HepG2 (cell line): ENCODE data around the gene CPPED1. TPM values are rescaled to one million over a fixed set of nuclear protein-coding genes. Genes with fewer than 3 reads are reported as not detected.
A peak's percentile ranks its signal among the peaks of the same experiment; 100 is the strongest.

Experiments
- ARHGAP35 ChIP-seq: sonication (generic); formaldehyde crosslinking; IDR thresholded peaks from 2 replicates; pipeline ENCODE4 v1.9.0; 2022; ENCODE audit warnings: mild to moderate bottlenecking, inconsistent platforms, moderate library complexity, missing genetic modification reagents, borderline replicate concordance
- ARID2 ChIP-seq: sonication (generic); formaldehyde crosslinking; IDR thresholded peaks from 2 replicates; pipeline ENCODE4 v1.8.1; 2022; ENCODE audit warnings: mild to moderate bottlenecking, missing genetic modification reagents, borderline replicate concordance
- GLMP ChIP-seq: sonication (generic); formaldehyde crosslinking; IDR thresholded peaks from 2 replicates; pipeline ENCODE4 v1.9.0; 2021; ENCODE audit warnings: missing genetic modification reagents, mild to moderate bottlenecking, borderline replicate concordance
- HHEX ChIP-seq: IDR thresholded peaks from 2 replicates; pipeline ENCODE4 v1.6.1; 2016; ENCODE audit warnings: control low read depth
- HOXA5 ChIP-seq: sonication (generic); formaldehyde crosslinking; IDR thresholded peaks from 2 replicates; pipeline ENCODE4 v1.4.0; 2020; ENCODE audit warnings: missing genetic modification reagents
- KDM5B ChIP-seq: sonication (generic); formaldehyde crosslinking; IDR thresholded peaks from 2 replicates; pipeline ENCODE4 v1.4.0; 2020; ENCODE audit warnings: missing genetic modification reagents, mild to moderate bottlenecking, borderline replicate concordance
- NCOA1 ChIP-seq: sonication (generic); formaldehyde crosslinking; IDR thresholded peaks from 2 replicates; pipeline ENCODE4 v1.9.0; 2021; ENCODE audit warnings: missing genetic modification reagents
- POGZ ChIP-seq: sonication (generic); formaldehyde crosslinking; IDR thresholded peaks from 2 replicates; pipeline ENCODE4 v1.4.0; 2020; ENCODE audit warnings: mild to moderate bottlenecking, missing genetic modification reagents
- RBM22 ChIP-seq: fragments of 200-400 bp; formaldehyde crosslinking; optimal IDR thresholded peaks from 2 replicates; pipeline ENCODE3; 2017; ENCODE audit warnings: mild to moderate bottlenecking, low read length, moderate library complexity
- REXO4 ChIP-seq: sonication (generic); formaldehyde crosslinking; IDR thresholded peaks from 2 replicates; pipeline ENCODE4 v1.8.0; 2022; ENCODE audit warnings: missing genetic modification reagents, mild to moderate bottlenecking, borderline replicate concordance
- SIN3A ChIP-seq: IDR thresholded peaks from 2 replicates; pipeline ENCODE4 v1.6.1; 2011; ENCODE audit warnings: low read depth, mild to moderate bottlenecking, control low read depth, low read length, borderline replicate concordance
- SMAD9 ChIP-seq: sonication (generic); formaldehyde crosslinking; IDR thresholded peaks from 2 replicates; pipeline ENCODE4 v1.5.1; 2020; ENCODE audit warnings: mild to moderate bottlenecking, missing genetic modification reagents
- ZBTB20 ChIP-seq: sonication (generic); formaldehyde crosslinking; IDR thresholded peaks from 2 replicates; pipeline ENCODE4 v1.8.1; 2023; ENCODE audit warnings: missing genetic modification reagents, low read depth, mild to moderate bottlenecking, borderline replicate concordance
- ZEB1 ChIP-seq: IDR thresholded peaks from 2 replicates; pipeline ENCODE4 v1.6.1; 2012; ENCODE audit warnings: mild to moderate bottlenecking, low read depth, inconsistent platforms; ENCODE audit not compliant: insufficient replicate concordance
- ZFP41 ChIP-seq: sonication (generic); formaldehyde crosslinking; IDR thresholded peaks from 2 replicates; pipeline ENCODE4 v1.4.0; 2020; ENCODE audit warnings: mild to moderate bottlenecking, missing genetic modification reagents, borderline replicate concordance
- ZNF564 ChIP-seq: sonication (generic); formaldehyde crosslinking; IDR thresholded peaks from 2 replicates; pipeline ENCODE4 v1.8.1; 2023; ENCODE audit warnings: mild to moderate bottlenecking, missing genetic modification reagents
- ZNF576 ChIP-seq: sonication (generic); formaldehyde crosslinking; IDR thresholded peaks from 2 replicates; pipeline ENCODE4 v1.4.0; 2020; ENCODE audit warnings: mild to moderate bottlenecking, missing genetic modification reagents
- ZNF616 ChIP-seq: sonication (generic); formaldehyde crosslinking; IDR thresholded peaks from 2 replicates; pipeline ENCODE4 v1.5.0; 2020; ENCODE audit warnings: low read depth, mild to moderate bottlenecking, missing genetic modification reagents
- ZNF709 ChIP-seq: sonication (generic); formaldehyde crosslinking; IDR thresholded peaks from 2 replicates; pipeline ENCODE4 v1.5.0; 2020; ENCODE audit warnings: mild to moderate bottlenecking, missing genetic modification reagents
- ZNF720 ChIP-seq: sonication (generic); formaldehyde crosslinking; IDR thresholded peaks from 2 replicates; pipeline ENCODE4 v1.4.0; 2020; ENCODE audit warnings: missing genetic modification reagents
- ZNF740 ChIP-seq: sonication (generic); formaldehyde crosslinking; IDR thresholded peaks from 2 replicates; pipeline ENCODE4 v1.4.0; 2020; ENCODE audit warnings: missing genetic modification reagents
- polyA plus RNA-seq, 8 experiments: library from polyadenylated mRNA; depleted of rRNA in 3 of 8; stranded (reverse) in 7 of 8; unstranded in 1 of 8; fragments of >200 nt; fragmentation: Illumina TruSeq in 4 of 8; extraction: Trizol in 4 of 8; gene quantifications; 2 replicates each; pipeline versions ENCODE4 v1.2.1 to v1.2.3, GENCODE V29; 2011 to 2016; ENCODE audit warnings: low read depth in 4 of 8, missing spikeins in 1 of 8, mixed read lengths in 1 of 8; ENCODE audit not compliant: insufficient read depth in 1 of 8
- total RNA-seq, 5 experiments: library from RNA; depleted of rRNA; stranded (reverse); fragments of >200 nt; fragmentation: Illumina TruSeq; extraction: Trizol; gene quantifications; 2 replicates each; pipeline ENCODE4 v1.2.3, GENCODE V29; 2016; ENCODE audit warnings: low read depth in 1 of 5
- TF ChIP-seq, protein P1 (sequence below): sonication (generic); formaldehyde crosslinking; IDR thresholded peaks from 2 replicates; pipeline ENCODE4 v1.5.0; 2020; ENCODE audit warnings: missing genetic modification reagents, mild to moderate bottlenecking, borderline replicate concordance
- TF ChIP-seq, protein P2 (sequence below): sonication (generic); formaldehyde crosslinking; IDR thresholded peaks from 2 replicates; pipeline ENCODE4 v1.4.0; 2020; ENCODE audit warnings: missing genetic modification reagents, borderline replicate concordance
- TF ChIP-seq, protein P3 (sequence below): IDR thresholded peaks from 2 replicates; pipeline ENCODE4 v1.6.1; 2018; ENCODE audit warnings: missing genetic modification reagents, mild to moderate bottlenecking, missing compliant biosample characterization
- TF ChIP-seq, protein P4 (sequence below): sonication (generic); formaldehyde crosslinking; IDR thresholded peaks from 2 replicates; pipeline ENCODE4 v1.8.0; 2022; ENCODE audit warnings: missing genetic modification reagents, low read depth, mild to moderate bottlenecking, borderline replicate concordance

CPPED1 gene
- total and polyA plus RNA-seq, 2 of the 13 experiments (the other 11 are each of a cell fraction or from before 2014, with no cell fraction given): 66.6 to 71.3 TPM

DNA sequence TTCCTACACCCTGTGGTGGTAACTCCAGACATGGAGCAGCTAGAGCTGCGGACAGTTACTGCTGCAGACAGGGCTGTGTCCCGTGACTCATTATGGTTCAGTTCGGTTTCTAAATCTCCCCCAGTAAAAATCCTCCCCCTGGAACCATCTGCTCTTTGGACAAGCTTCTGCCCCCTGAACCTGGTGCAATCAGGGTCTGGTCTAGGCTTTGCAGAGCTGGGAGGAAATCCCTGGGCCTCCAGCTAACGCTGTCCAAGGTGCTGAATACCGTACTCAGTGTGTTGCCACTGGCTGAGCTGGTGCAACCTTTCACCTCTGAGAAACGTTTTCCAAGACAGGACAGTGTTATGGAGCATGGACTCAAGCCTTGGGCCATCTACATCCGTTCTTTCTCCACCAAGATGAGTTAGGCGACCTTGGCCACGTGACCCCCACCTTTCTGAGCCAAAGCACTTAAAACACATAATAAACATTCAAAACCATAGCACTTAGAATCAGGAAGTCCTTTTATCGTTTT, 142.0 kb downstream of the CPPED1 start (continued):
- TF ChIP-seq, protein P1, sequence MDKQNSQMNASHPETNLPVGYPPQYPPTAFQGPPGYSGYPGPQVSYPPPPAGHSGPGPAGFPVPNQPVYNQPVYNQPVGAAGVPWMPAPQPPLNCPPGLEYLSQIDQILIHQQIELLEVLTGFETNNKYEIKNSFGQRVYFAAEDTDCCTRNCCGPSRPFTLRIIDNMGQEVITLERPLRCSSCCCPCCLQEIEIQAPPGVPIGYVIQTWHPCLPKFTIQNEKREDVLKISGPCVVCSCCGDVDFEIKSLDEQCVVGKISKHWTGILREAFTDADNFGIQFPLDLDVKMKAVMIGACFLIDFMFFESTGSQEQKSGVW (CRISPR knock-in tag): peak; percentile 91; the same call in 1 of the 2 replicates
- TF ChIP-seq HOXA5 (CRISPR knock-in tag): peak; percentile 96
- TF ChIP-seq POGZ: peak; percentile 79
- peak; percentile 71; the same call in 1 of the 2 replicates for TF ChIP-seq ZNF564 (CRISPR knock-in tag)
- TF ChIP-seq SMAD9: no peak
- TF ChIP-seq NCOA1: peak; percentile 40; the same call in 1 of the 2 replicates
- TF ChIP-seq HHEX (CRISPR knock-in tag): no peak
- TF ChIP-seq ZNF576 (CRISPR knock-in tag): no peak
- peak; percentile 86; the same call in 1 of the 2 replicates for TF ChIP-seq ZNF616
- TF ChIP-seq GLMP (CRISPR knock-in tag): peak; percentile 92; the same call in 1 of the 2 replicates
- TF ChIP-seq ZBTB20 (CRISPR knock-in tag): peak; percentile 93; the same call in 1 of the 2 replicates
- peak; percentile 90 for TF ChIP-seq RBM22
- TF ChIP-seq ZFP41: peak; percentile 58; the same call in 1 of the 2 replicates
- 0 out of 2 replicates have a peak, but pooled peaks have one; percentile 74 for TF ChIP-seq ZNF720 (CRISPR knock-in tag)
- TF ChIP-seq ZNF709 (CRISPR knock-in tag): peak; percentile 96
- TF ChIP-seq, protein P2, sequence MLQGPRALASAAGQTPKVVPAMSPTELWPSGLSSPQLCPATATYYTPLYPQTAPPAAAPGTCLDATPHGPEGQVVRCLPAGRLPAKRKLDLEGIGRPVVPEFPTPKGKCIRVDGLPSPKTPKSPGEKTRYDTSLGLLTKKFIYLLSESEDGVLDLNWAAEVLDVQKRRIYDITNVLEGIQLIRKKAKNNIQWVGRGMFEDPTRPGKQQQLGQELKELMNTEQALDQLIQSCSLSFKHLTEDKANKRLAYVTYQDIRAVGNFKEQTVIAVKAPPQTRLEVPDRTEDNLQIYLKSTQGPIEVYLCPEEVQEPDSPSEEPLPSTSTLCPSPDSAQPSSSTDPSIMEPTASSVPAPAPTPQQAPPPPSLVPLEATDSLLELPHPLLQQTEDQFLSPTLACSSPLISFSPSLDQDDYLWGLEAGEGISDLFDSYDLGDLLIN: no peak
- TF ChIP-seq, protein P3, sequence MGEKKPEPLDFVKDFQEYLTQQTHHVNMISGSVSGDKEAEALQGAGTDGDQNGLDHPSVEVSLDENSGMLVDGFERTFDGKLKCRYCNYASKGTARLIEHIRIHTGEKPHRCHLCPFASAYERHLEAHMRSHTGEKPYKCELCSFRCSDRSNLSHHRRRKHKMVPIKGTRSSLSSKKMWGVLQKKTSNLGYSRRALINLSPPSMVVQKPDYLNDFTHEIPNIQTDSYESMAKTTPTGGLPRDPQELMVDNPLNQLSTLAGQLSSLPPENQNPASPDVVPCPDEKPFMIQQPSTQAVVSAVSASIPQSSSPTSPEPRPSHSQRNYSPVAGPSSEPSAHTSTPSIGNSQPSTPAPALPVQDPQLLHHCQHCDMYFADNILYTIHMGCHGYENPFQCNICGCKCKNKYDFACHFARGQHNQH (CRISPR knock-in tag): peak; percentile 88; the same call in 1 of the 2 replicates
- TF ChIP-seq ZNF740 (CRISPR knock-in tag): no peak; the same call in 1 of the 2 replicates
- peak; percentile 80; the same call in 1 of the 2 replicates for TF ChIP-seq KDM5B
- TF ChIP-seq ARHGAP35 (CRISPR knock-in tag): peak; percentile 88
- TF ChIP-seq REXO4: no peak
- no peak for TF ChIP-seq ARID2 (CRISPR knock-in tag)
- TF ChIP-seq ZEB1: no peak
- TF ChIP-seq SIN3A: peak; percentile 59; the same call in 1 of the 2 replicates
- TF ChIP-seq, protein P4, sequence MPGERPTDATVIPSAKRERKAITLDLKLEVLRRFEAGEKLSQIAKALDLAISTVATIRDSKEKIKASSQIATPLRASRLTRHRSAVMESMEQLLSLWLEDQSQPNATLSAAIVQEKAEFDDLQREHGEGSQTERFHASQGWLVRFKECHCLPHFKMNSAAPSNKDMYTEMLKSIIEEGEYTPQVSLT: no peak
